ENCODE results near the gene FIGLA. TPM values are rescaled to one million over a fixed set of nuclear protein-coding genes. Genes with fewer than 3 reads are reported as not detected.

FIGLA gene
- total RNA-seq, 1 donor from 2014 or later, result not detected

DNA sequence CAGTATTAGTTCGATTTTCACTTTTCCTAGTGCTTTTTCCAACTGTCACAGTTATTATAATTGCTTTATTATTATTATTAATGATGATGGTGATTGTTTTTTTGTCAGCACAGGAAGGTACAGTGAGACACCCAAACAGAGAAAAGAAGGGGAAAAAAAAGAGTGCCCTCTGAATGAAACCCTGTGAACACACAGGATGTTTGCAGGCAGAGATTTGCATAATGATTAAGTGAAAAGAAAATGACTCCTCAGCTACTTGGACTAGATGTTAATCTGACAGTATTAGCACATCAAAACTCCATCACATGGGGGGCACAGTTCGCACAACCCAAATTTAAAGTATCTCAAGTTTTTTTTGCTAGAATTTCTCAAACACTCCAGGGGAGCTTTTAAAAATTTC lies 55.4 kb downstream of the FIGLA start:
- Mint-ChIP-seq H3K4me1 (peaks cover 4% of the 10 kb centered on the region), H3K27me3 (peaks cover 2% of the 10 kb centered on the region), H3K27ac (no peak overlapping the region), H3K4me3 (no peak overlapping the region), H3K36me3 (ENCODE audit: low read depth) (no peaks in the 10 kb centered on the region), H3K9me3 (peaks cover 3% of the 10 kb centered on the region)
- no peak for DNase-seq
- intact Hi-C loops (cut with micrococcal nuclease), result no loop called here

DNA sequence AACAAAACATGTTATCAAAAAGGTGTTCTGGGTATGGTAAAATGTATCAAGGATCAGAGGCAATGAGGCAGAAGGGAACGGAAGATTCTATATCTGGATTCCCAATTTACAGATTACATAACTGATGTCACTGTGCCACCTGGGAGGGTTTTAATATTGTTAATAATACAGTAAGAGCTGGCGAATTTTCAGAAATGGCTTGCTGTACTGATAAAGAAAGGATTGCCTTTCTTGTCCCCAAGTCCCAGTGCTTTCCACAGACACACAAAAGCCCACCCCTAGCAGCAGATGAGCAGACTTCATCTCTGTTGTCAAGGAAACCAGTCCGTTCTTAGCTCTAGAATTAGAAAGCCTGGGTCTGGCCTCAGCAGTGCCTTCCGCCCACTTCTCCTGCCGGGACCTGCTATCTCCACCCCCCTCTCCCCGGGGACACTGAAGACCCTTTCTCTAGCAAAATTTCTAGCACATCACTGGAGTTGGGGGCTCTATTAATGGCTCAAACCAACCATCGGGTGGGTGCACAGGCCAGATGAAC lies 56.7 kb downstream of the FIGLA start:
- intact Hi-C loops (cut with micrococcal nuclease), result no loop called here

GRCh38 chr2:70732766-70733645 lies 57.4 kb downstream of the FIGLA start:
- no peak overlapping the region for H3K4me3 Mint-ChIP-seq
- peaks cover 3% of the 10 kb centered on the region for H3K9me3 Mint-ChIP-seq
- H3K4me1 Mint-ChIP-seq, result peaks cover 4% of the 10 kb centered on the region
- no peak for DNase-seq
- intact Hi-C loops (cut with micrococcal nuclease), result no loop called here
- H3K27ac Mint-ChIP-seq, result no peak overlapping the region
- peaks cover 2% of the 10 kb centered on the region for H3K27me3 Mint-ChIP-seq
- H3K36me3 Mint-ChIP-seq (ENCODE audit: low read depth), result no peaks in the 10 kb centered on the region

More for the DNA sequence above, 56.7 kb downstream of the FIGLA start:
- Mint-ChIP-seq H3K4me1 (peaks cover 4% of the 10 kb centered on the region), H3K27me3 (peaks cover 2% of the 10 kb centered on the region), H3K36me3 (ENCODE audit: low read depth) (no peaks in the 10 kb centered on the region), H3K9me3 (peaks cover 3% of the 10 kb centered on the region), H3K4me3 (no peak overlapping the region), H3K27ac (no peak overlapping the region)
- DNase-seq, result no peak

GRCh38 chr2:70730730-70731129 lies 59.7 kb downstream of the FIGLA start:
- Mint-ChIP-seq H3K27ac (no peak overlapping the region), H3K4me3 (no peak overlapping the region), H3K9me3 (no peaks in the 10 kb centered on the region), H3K4me1 (peaks cover 4% of the 10 kb centered on the region), H3K27me3 (peaks cover 2% of the 10 kb centered on the region), H3K36me3 (ENCODE audit: low read depth) (no peaks in the 10 kb centered on the region)
- DNase-seq, result no peak
- intact Hi-C loops (cut with micrococcal nuclease), result no loop called here

DNA sequence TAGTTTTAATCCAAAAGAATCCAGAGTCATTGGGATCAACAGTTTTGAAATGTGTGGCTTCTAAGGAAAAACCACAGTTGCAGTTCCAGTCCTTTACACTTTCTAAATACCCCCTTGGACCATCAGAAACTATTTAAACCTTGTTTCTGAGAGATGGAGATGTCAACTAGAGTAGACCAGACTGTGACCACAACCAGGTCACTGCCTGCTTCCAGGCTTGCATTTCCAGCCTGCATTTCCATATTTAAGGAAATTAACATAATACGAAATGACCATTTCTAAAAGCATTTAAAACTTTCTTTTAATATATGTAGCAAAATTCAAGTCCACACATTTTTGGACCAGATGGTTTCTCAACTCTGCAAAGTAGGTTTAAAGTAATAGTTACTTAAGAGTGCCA lies 60.8 kb downstream of the FIGLA start:
- H3K27ac Mint-ChIP-seq, result no peak overlapping the region
- DNase-seq, result no peak
- intact Hi-C loops (cut with micrococcal nuclease), result no loop called here
- H3K4me1 Mint-ChIP-seq, result peaks cover 2% of the 10 kb centered on the region
- H3K36me3 Mint-ChIP-seq (ENCODE audit: low read depth), result no peaks in the 10 kb centered on the region
- no peak overlapping the region for H3K4me3 Mint-ChIP-seq
- no peaks in the 10 kb centered on the region for H3K9me3 Mint-ChIP-seq
- H3K27me3 Mint-ChIP-seq, result no peaks in the 10 kb centered on the region

DNA sequence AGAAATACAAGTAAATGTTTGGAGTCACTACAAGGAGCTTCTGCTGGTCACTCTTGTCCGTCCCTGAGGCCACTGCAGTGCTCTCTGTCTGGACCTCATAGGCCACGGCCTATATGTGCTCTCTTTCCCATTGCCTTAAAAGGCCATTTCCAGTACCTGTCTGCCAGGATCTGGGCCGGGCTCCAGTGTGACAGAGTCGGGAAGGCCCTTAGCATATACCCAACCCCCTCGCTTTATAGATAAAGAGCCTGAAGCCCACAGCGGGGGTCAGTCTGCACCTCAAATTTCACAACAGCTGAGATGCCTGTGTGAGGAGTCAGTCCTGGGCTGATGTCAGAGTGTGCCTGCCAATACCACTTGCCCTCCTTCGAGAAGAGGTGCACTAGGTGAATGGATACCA lies 62.3 kb downstream of the FIGLA start:
- H3K27ac Mint-ChIP-seq, result no peak overlapping the region
- no peak for DNase-seq
- H3K36me3 Mint-ChIP-seq (ENCODE audit: low read depth), result no peaks in the 10 kb centered on the region
- intact Hi-C loops (cut with micrococcal nuclease), result no loop called here
- H3K27me3 Mint-ChIP-seq, result no peaks in the 10 kb centered on the region
- H3K4me3 Mint-ChIP-seq, result no peak overlapping the region
- no peaks in the 10 kb centered on the region for H3K9me3 Mint-ChIP-seq
- H3K4me1 Mint-ChIP-seq, result peaks cover 2% of the 10 kb centered on the region

Other genes with a start within 250 kb of the FIGLA start
- not detected in 2 replicates for gene TGFA, start 236.8 kb downstream of the FIGLA start, total RNA-seq
- 6.1 and 8.2 TPM in 2 replicates for gene ADD2, start 22.4 kb downstream of the FIGLA start, total RNA-seq
- gene CLEC4F, start 30.0 kb upstream of the FIGLA start, total RNA-seq, result not detected in 2 replicates
- not detected in 2 replicates for gene CD207, start 45.2 kb upstream of the FIGLA start, total RNA-seq
- not detected in 2 replicates for gene VAX2, start 109.9 kb upstream of the FIGLA start, total RNA-seq
- not detected in 2 replicates for gene ATP6V1B1, start 145.3 kb upstream of the FIGLA start, total RNA-seq
- gene ANKRD53, start 188.0 kb upstream of the FIGLA start, total RNA-seq, result not detected in 2 replicates
- 81.7 and 88.8 TPM in 2 replicates for gene TEX261, start 204.2 kb upstream of the FIGLA start, total RNA-seq